Measurements from ENCODE around the gene TAS2R41.
"Not testable (repeated sequence)": the region's sequence is repeated elsewhere in the genome, so short reads cannot be mapped to it uniquely, and the experiment has no call there.

TAS2R41 gene

DNA sequence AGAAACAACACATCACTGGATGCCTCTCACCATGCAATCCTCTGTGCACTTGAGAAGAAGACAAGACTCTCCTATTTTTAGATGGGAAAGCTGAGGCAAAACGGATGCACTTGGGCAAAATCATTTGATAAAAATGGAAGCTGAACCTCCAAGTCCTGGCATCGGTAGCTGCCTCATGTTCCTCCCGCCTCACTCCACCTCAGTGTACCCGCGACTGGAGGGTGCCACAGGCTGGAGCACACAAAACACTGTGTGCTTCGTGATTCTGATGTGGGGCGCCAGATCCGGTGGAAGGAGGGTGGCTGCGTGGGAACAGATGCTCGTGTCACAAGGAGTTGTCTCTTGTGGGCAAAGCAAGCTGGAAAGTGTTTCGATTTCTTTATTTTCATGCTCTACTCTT lies 41.3 kb downstream of the TAS2R41 start:
- no peak for DNase-seq (ENCODE audit: low read depth)

DNA sequence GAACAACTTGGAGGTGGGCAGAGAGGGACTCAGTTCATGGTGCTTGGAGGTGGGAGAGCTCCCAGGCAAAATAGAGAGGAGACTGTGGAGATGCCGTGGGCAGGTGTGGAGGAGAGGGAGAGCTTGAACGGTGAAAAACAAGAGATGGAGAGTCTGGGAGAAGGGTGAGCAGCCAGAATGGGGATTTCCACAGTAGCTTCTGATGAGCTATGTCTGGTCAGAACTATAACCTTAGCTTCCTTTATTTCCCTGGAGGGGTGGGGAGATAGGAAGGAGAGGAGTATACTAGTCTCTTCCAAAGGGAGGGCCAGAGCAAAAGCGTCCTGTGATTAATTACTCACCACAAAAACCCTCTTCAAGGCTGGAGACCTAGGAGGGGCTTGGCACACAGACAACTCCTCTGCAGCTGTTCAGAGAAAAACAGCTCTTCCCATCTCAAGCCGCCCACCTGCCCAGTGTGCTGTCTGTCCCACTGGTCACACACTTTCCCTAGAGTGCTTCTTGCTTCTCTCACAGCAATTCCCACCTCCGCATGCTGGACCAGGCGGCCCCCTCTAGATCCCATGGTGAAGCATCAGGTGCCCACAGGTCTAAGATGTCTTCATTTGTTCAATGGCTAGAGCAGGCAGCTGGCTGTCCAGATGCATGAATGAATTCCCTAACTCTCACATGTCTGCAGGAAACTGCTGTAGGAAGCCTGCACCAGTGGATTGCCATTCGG lies 41.9 kb downstream of the TAS2R41 start:
- DNase-seq (ENCODE audit: low read depth) = no peak

DNA sequence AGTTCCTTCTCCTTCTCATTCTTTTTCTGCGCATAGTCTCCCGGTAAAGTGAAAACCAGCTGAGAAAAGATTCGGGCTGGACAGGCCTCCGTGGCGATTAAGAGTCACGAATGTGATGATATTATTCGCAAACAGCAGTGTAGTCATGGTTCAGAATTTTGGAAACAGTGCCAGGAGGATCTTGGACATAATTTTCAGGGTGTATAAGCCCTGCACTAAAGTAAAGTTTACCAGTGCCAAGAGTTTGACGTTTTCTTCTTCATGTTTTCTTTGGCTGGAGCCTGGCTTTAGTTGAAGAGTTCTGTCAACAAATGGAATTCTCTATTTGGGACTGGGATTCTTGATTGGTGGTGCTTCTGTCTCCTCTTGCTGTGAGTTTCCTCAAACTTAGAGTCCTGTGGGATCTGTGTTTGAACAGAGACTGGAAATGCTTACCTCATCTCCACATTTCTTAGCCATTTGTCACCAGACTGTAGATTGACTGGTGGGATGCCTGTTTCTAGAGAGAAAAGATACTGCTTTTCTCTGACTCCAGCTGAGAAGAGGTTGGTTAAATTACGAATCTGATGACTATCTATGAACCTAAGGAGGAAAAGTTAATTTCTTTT lies 44.7 kb downstream of the TAS2R41 start:
- DNase-seq (ENCODE audit: low read depth) = not testable (repeated sequence)
